T follicular helper cell (primary cell): ENCODE measurements around the gene KLHL3.
"Not testable (repeated sequence)": the region's sequence is repeated elsewhere in the genome, so short reads cannot be mapped to it uniquely, and the experiment has no call there.

Experiments
- DNase-seq: peaks from one replicate; pipeline ENCODE4 v3.0.0-alpha.2; 2020; ENCODE audit warnings: low read depth

Gene KLHL3

GRCh38 chr5:137667341-137667740, 68.5 kb downstream of the KLHL3 start:
- DNase-seq, result no peak

DNA sequence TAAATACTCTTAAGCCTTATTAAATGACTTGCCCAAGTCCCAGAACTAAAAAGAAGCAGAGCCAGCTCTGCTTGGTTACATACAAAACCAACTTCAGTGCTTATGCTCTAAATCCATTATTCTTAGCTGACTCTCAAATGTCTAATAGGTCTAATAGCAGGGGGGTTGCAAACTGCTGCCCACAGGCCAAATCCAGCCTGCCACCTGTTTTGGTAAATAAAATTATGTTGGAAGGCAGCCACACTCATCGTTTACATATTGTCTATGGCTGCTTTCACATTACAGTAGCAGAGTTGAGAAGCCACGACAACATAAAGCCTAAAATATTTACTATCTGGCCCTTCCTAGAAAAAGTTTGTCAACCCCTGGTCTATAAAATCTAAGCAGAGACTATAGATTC, 69.0 kb downstream of the KLHL3 start:
- DNase-seq, result no peak

DNA sequence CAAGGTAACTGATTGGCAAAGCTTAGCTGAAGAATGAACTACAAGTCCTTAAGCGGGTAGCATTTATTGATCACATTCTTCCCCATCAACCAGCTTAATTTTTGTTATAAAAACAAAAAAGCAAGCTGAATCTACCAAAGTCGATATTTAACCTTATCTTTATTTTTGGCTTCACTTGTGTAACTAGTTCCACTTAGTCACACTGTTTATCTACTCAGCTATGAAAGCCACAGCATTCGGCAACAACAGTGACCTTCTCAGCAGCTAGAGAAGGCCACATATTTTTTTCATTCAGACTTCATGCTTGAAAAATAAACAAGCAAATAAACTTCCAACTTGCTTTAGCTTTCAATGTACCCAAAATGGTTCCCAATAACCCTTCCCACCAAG, 69.4 kb downstream of the KLHL3 start:
- no peak for DNase-seq

DNA sequence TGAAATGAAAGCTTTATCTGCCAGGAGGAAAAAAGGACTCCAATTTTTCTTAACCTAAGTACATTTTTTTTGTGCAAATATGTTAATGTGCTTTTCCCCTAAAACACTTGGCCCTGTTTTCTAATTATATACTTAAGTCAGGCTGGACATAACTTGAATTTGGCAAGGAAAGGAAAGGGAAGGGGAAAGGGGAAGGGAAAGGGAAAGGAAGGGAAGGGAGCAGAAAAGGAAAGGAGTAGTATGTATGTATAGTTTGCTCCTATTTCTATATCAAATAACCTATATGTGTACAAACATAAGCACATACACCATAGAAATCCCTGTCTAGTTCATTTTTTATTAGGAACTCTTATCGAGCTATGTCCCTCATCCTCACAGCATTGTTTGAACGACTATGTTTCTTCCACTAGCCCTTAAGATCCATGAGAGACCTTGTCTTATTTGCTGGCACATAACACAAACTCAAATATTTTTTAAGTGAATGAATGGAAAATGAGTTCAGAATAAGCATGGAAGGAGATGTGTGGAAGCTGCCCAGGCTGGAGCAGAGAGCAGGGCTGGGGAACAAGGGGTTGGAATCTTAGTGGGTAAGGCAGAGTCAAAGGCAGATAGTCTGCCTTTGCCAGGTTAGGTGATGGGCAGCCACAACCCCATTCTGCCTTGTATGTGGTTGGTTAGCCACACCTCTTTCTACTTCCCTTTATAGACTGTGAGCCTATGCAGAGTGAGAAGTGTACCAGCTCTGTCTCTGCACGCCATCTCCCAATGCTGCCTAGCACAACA, 70.0 kb downstream of the KLHL3 start:
- no peak for DNase-seq

DNA sequence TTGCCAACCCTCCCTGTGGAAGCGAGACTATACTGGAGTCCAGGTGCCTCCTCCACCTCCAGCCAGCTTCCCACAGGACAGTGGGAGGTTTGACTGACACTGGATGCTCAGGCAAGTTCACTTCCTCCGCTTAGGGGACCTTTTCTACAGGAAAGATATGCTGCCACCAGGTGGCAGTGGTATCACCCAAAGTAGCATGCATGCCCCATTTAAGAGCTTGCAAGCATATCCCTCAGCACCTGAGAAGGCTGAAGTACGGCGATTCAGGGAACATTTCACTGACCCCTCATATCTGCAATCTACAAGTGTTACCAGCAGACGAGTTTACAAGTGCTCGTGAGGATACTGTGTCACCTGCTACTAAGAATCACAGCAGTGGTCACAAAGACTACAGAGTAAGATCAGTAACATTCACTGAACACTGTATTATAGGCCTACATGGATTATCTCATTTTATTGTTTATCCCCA, 75.5 kb downstream of the KLHL3 start:
- peak; percentile 55 for DNase-seq

DNA sequence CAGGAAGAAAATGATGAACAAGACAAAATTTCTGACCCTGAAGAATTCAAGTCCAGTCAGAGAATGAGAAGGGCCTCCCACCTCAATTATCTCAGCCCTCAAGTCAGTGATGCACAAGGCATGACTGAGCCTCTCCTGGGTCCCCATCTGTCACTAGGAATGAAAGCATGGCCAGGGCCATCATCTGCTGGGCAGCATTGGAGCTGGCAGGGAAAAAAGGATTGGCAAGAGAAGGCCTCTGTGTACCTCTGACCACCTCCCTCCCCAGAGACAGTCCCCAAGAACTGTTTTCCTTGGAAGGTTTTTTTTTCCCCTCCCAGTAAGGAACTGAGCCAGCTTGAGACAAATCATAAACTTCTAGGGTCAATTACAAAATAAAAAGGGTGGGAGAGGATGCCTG, 76.7 kb downstream of the KLHL3 start:
- no peak for DNase-seq

DNA sequence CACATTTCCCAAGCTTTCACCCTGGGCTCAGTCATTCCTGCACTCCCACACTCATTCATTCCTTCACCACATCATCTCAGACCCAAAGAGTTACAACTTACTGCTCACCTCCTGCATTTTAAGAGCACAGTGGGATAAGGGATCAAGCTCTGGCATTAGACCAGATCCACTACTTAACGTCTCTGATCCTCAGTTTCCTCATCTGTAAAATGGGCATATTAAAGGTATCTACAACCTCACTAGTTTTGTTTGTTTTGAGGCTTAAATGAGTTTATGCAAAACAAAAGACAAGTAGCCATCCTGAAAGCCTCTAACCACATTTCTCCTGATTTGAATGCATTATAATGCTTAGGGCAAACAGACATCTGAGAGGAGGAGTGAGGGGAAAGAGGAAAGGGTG, 77.6 kb downstream of the KLHL3 start:
- DNase-seq, result no peak

GRCh38 chr5:137657073-137657472, 78.8 kb downstream of the KLHL3 start:
- no peak for DNase-seq

- no peak for DNase-seq
Measured at GRCh38 chr5:137656558-137656957, 79.3 kb downstream of the KLHL3 start.

- DNase-seq, result no peak
Measured at GRCh38 chr5:137651022-137651421, 84.9 kb downstream of the KLHL3 start.

GRCh38 chr5:137649228-137649935, 86.5 kb downstream of the KLHL3 start:
- DNase-seq, result no peak

DNA sequence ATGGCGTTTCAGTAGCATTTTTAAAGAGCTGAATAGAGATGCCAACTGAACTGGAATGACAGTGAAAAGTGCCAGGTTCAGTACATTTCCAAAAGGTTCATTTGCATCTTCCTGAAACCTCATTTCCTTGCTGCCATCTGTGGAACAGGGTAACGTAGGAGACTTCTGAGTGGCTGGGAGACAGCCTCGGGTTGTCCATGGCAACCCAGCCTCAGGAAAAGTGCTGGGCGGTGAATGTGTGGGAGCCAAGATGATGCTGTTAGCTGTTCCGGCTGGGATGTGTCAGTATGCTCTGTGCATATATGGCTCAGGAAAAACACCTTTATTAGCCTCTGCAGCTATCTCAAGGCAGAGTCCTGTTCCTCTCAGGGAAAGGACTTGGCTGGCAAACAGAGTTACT, 87.5 kb downstream of the KLHL3 start:
- no peak for DNase-seq

GRCh38 chr5:137647401-137647800, 88.5 kb downstream of the KLHL3 start:
- DNase-seq, result no peak

GRCh38 chr5:137646761-137647160, 89.1 kb downstream of the KLHL3 start:
- DNase-seq, result no peak

GRCh38 chr5:137643081-137643480, 92.8 kb downstream of the KLHL3 start:
- DNase-seq, result not testable (repeated sequence)

DNA sequence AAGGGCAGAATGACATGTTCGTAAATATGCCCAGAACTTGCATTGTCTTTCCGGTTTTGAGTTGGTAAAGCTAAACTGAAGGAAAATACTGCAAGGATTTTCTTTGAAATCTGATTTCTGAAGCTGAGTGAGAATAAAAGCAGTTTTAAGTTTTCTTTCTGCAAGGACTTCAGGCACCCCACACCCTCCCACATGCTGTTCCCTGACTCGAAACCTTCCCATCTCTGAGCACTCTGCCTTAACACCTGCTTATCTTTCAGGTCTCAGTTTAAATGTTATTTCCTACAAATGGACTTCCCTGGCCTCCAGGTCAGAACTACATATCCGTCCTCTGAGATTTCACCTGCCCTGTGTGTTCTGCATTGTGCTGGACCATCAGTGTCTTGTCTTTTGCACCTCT, 93.8 kb downstream of the KLHL3 start:
- no peak for DNase-seq

DNA sequence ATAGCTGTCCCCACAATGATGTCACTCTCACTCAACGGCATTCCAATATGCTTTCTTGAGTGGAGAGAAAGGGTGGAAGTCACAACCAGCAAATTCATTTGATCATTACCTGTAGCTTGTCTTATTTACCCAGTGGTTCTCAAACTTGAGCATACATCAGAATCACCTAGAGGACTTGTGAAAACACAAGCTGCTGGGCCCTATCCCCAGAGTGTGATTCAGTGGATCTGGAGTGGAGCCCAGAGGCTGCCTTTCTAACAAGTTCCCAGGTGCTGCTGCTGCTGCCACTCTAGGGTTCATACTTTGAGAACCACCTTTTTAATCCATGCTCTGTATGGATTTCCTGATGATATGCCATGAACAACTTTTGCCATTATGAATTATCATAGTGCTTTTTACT, 94.7 kb downstream of the KLHL3 start:
- no peak for DNase-seq

DNA sequence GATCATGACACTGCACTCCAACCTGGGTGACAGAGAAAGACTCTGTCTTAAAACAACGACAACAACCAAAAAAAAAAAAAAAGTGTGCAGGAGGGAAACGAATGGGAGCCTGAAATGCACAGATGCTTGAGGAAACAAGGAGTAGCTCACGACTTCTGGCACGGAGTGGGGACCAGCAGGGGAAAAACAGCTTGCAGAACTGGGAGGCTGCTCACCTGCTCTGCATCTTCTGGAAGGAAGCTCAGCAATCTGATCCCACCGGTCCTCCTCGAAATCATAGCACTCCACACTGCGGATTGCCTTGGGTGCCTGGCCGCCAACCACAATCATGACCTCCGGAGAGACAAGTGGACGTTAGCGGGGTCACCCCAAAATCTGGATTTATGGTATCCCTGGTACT, 96.2 kb downstream of the KLHL3 start:
- DNase-seq, result no peak

- DNase-seq, result no peak
Measured at GRCh38 chr5:137638841-137639240, 97.0 kb downstream of the KLHL3 start.

DNA sequence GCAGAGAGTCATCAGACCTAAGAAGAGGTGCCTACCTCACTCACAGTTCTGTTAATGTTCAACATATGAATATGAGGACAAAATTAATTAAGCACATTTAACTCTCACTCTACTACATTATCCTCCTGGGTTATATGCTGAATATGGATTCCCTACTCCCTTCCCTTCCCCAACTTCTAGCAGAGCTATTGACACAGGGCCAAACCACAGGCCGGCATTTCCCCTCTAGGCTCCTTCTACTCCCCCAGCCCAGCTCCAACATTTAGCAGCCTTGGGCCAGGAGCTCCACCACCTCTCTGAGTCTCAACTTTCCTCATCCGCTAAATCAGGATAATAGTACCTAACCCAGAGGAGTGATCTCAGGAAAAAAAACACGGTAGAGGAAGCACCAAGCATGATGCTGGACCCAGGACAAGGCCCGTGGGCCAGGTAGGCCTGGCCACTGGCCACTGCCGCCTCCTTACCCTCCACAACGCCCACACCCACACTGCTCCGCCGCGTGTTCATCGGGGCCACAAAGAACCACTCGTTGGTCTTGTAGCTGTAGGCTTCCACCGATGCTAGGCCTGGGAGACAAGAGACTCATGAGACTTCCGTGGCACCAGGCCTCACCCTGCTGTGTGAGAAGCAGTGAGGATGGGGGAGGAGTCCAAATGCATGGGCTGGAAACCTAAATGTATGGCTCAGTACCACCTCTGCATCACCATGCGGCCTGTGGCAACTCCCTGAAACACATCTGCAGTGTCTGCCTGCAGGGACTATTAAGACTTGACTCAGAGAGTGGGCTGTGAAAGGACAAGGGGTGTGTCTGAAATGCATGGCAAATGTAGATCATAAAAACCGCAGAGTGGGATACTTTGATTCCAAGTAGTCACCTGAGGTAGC, 98.8 kb downstream of the KLHL3 start:
- no peak for DNase-seq

DNA sequence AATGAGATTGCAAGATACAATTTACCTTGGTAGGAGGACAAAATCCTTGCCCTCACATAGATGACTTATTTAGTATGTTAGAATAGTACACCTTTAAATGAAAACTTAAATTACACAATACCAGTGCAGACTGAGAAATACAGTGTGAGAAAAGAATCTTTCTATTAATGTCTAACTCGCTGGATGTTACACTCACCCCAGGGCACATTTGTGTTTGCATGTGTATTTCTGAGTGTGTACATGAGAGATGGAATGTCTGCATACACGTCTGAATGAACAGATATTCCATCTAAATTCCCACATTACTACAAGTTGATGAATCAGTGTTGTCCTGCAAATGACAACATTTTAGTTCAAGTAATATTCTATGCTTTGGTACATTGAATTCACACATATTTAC, 99.8 kb downstream of the KLHL3 start:
- no peak for DNase-seq

DNA sequence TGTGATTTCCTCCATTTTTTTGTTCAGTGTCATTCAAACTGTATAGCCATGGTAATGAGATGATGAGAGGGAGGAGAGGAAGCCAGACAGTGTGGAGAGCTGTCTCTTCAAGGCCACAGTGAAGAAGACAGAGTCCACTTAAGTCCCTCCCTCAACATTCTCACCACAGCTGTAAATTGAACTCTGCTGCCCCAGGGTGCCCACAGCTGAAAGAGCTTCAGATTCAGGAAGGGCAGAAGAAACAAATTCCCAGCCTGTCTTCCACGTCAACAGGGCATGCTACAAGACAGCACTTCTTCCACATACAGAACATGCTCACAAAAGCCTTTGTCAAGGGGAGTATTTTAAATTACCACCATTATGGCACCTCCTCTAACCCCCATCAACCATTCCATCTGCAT, 100.4 kb downstream of the KLHL3 start:
- no peak for DNase-seq

DNA sequence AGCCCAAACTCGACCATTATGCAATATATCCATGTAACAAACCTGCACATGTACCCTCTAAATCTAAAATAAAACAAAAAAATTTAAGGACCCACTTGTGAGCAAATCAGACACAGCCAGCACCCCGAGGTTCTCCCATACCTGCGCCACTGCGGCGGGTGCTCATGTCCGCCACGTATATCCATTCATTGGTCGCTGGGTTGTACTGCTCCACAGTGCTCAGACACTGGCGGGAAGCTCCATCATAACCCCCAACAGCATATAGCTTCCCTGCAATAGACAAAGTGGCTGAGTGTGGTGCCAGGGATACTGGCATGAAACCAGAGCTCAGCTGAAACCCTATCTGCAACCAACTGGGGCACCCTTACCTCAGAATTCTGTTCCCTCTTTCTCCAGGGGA, 102.0 kb downstream of the KLHL3 start:
- DNase-seq, result no peak
